ENCODE results near the gene GRIN3B.

- TF ChIP-seq POLR2A (IDR thresholded peaks at IDR 0.05) (no peak), CTCF (IDR thresholded peaks at IDR 0.05) (no peak), POLR2AphosphoS5 (IDR thresholded peaks at IDR 0.05; ENCODE audit: insufficient read depth in 1 of 2, low read depth in 1 of 2) (no peak)
These were observed 46.6 kb upstream of the GRIN3B start for GRCh38 chr19:953445-954271.

Measured in vagina (tissue), 2 donors.